GM23338 (cell line): ENCODE results near the gene ATL3. TPM values are rescaled to one million over a fixed set of nuclear protein-coding genes. Genes with fewer than 3 reads are reported as not detected.

Experiments used
- ATAC-seq: fragments of 200-7000 bp; cut with Tn5 transposase; 3 replicates; pipeline ENCODE4 v1.9.1; 2020
- DNase-seq: peaks from one replicate; pipeline ENCODE4 v3.0.0-alpha.2; 2015; ENCODE audit warnings: low spot score
- H2AFZ ChIP-seq: fragments of 200-600 bp; sonication (generic); 2 replicates; pipeline ENCODE4 v1.8.0; 2016; ENCODE audit warnings: antibody characterized with exemption, mild to moderate bottlenecking, moderate library complexity
- H3F3A ChIP-seq: fragments of 200-600 bp; sonication (generic); replicated peaks from 2 replicates; pipeline ENCODE4 v1.8.0; 2017; ENCODE audit warnings: antibody characterized with exemption, mixed run types, low read depth
- H3K27ac ChIP-seq: fragments of 200-600 bp; sonication (generic); 2 replicates; pipeline ENCODE4 v1.6.1; 2016; ENCODE audit warnings: low read depth
- H3K27me3 ChIP-seq: fragments of 200-600 bp; sonication (generic); 2 replicates; pipeline ENCODE4 v1.8.0; 2016; ENCODE audit warnings: mild to moderate bottlenecking, mixed run types, moderate library complexity; ENCODE audit not compliant: insufficient read depth
- H3K36me3 ChIP-seq: fragments of 200-600 bp; sonication (generic); 2 replicates; pipeline ENCODE4 v1.8.0; 2016; ENCODE audit warnings: mild to moderate bottlenecking; ENCODE audit not compliant: insufficient read depth
- H3K4me1 ChIP-seq: fragments of 200-600 bp; sonication (generic); 2 replicates; pipeline ENCODE4 v1.8.0; 2016; ENCODE audit warnings: mild to moderate bottlenecking, moderate library complexity; ENCODE audit not compliant: insufficient read depth
- H3K4me2 ChIP-seq: fragments of 200-600 bp; sonication (generic); 2 replicates; pipeline ENCODE4 v1.7.1; 2017; ENCODE audit warnings: mixed run types
- H3K4me3 ChIP-seq: fragments of 200-600 bp; sonication (generic); 2 replicates; pipeline ENCODE4 v1.6.1; 2016; ENCODE audit warnings: mixed run types
- H3K79me2 ChIP-seq: fragments of 200-600 bp; sonication (generic); replicated peaks from 2 replicates; pipeline ENCODE4 v1.8.0; 2017; ENCODE audit warnings: mild to moderate bottlenecking; ENCODE audit not compliant: insufficient read depth
- H3K9me2 ChIP-seq: fragments of 200-600 bp; sonication (generic); 2 replicates; pipeline ENCODE4 v1.8.0; 2017; ENCODE audit not compliant: insufficient read depth
- H4K20me1 ChIP-seq: fragments of 200-600 bp; sonication (generic); replicated peaks from 2 replicates; pipeline ENCODE4 v1.8.0; 2017; ENCODE audit warnings: mild to moderate bottlenecking; ENCODE audit not compliant: insufficient read depth
- H3K27ac Mint-ChIP-seq: 2 replicates; pipeline ENCODE4 v1.8.0; 2020; ENCODE audit warnings: inconsistent platforms, mild to moderate bottlenecking, moderate library complexity, mixed read lengths
- H3K27me3 Mint-ChIP-seq: 3 replicates; pipeline ENCODE4 v1.8.0; 2022; ENCODE audit warnings: low read depth, mild to moderate bottlenecking, moderate library complexity, mixed read lengths, inconsistent platforms; ENCODE audit not compliant: insufficient read depth, poor library complexity
- H3K36me3 Mint-ChIP-seq: 3 replicates; pipeline ENCODE4 v1.8.0; 2021; ENCODE audit warnings: low read depth, mild to moderate bottlenecking, inconsistent platforms, moderate library complexity, mixed read lengths
- H3K4me1 Mint-ChIP-seq: 3 replicates; pipeline ENCODE4 v1.8.0; 2020; ENCODE audit warnings: mild to moderate bottlenecking, inconsistent platforms, mixed read lengths
- H3K4me3 Mint-ChIP-seq: 3 replicates; pipeline ENCODE4 v1.8.0; 2021; ENCODE audit warnings: moderate library complexity, mild to moderate bottlenecking, inconsistent platforms, mixed read lengths
- H3K9me3 Mint-ChIP-seq: 3 replicates; pipeline ENCODE4 v1.8.0; 2020; ENCODE audit warnings: moderate library complexity, mild to moderate bottlenecking, inconsistent platforms, mixed read lengths
- EZH2phosphoT487 ChIP-seq: fragments of 200-600 bp; sonication (generic); IDR thresholded peaks from one replicate; pipeline ENCODE4 v1.8.1; 2018; ENCODE audit warnings: antibody characterized with exemption; ENCODE audit not compliant: unreplicated experiment
- NANOG ChIP-seq: IDR thresholded peaks from 2 replicates; pipeline ENCODE4 v1.6.1; 2016; ENCODE audit warnings: antibody characterized with exemption, borderline replicate concordance
- POLR2AphosphoS5 ChIP-seq: IDR thresholded peaks from 2 replicates; pipeline ENCODE4 v1.6.1; 2016; ENCODE audit warnings: antibody characterized with exemption, low read depth
- ZNF331 ChIP-seq: fragments of 250-450 bp; sonication (Bioruptor Pico); IDR thresholded peaks from 2 replicates; pipeline ENCODE4 v1.5.0; 2020; ENCODE audit warnings: low read depth, mild to moderate bottlenecking, moderate library complexity
- polyA plus RNA-seq: library from polyadenylated mRNA; unstranded; fragments of >200 nt; fragmentation: Nextera tagmentation; extraction: Ambion mirVana; gene quantifications from 2 replicates; pipeline ENCODE4 v1.2.1, GENCODE V29; 2016
- total RNA-seq: library from RNA; depleted of rRNA; stranded (reverse); fragments of >200 nt; shearing (Covaris generic); gene quantifications from 2 replicates; pipeline ENCODE4 v1.2.3, GENCODE V29; 2014
- TF ChIP-seq, protein P1 (sequence below): IDR thresholded peaks from 2 replicates; pipeline ENCODE4 v1.6.1; 2016; ENCODE audit warnings: antibody characterized with exemption
- TF ChIP-seq, protein P2 (sequence below): fragments of 250-450 bp; sonication (Bioruptor Pico); IDR thresholded peaks from 2 replicates; pipeline ENCODE4 v1.5.0; 2020; ENCODE audit warnings: mild to moderate bottlenecking, moderate library complexity

Gene ATL3
- total and polyA plus RNA-seq, 2 experiments from 2014 or later = 6.8 to 20.4 TPM

DNA sequence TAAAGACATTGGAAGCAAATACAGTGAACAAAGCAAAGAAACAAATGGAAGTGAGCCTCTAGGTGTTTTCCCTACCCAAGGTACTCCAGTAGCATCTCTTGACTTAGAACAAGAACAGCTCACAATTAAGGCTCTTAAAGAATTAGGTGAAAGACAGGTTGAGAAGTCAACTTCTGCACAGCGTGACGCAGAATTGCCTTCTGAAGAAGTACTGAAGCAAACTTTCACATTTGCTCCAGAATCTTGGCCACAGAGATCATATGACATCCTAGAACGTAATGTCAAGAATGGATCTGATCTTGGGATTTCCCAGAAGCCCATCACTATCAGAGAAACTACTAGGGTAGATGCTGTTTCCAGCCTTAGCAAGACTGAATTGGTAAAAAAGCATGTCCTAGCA is 49.4 kb upstream of the ATL3 start (continued):
- TF ChIP-seq, protein P1, sequence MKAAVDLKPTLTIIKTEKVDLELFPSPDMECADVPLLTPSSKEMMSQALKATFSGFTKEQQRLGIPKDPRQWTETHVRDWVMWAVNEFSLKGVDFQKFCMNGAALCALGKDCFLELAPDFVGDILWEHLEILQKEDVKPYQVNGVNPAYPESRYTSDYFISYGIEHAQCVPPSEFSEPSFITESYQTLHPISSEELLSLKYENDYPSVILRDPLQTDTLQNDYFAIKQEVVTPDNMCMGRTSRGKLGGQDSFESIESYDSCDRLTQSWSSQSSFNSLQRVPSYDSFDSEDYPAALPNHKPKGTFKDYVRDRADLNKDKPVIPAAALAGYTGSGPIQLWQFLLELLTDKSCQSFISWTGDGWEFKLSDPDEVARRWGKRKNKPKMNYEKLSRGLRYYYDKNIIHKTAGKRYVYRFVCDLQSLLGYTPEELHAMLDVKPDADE = no peak

DNA sequence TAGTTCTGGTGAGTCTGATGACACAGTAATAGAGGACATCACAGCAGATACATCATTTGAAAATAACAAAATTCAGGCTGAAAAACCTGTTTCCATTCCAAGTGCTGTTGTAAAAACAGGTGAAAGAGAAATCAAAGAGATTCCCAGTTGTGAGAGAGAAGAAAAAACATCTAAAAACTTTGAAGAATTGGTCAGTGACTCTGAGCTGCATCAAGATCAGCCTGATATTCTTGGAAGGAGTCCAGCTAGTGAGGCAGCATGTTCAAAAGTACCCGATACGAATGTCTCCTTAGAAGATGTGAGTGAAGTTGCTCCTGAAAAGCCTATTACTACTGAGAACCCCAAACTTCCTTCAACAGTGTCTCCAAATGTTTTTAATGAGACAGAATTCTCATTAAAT is 48.8 kb upstream of the ATL3 start:
- TF ChIP-seq ZNF331 (no peak), EZH2phosphoT487 (no peak), NANOG (no peak), POLR2AphosphoS5 (no peak)
- TF ChIP-seq, protein P2, sequence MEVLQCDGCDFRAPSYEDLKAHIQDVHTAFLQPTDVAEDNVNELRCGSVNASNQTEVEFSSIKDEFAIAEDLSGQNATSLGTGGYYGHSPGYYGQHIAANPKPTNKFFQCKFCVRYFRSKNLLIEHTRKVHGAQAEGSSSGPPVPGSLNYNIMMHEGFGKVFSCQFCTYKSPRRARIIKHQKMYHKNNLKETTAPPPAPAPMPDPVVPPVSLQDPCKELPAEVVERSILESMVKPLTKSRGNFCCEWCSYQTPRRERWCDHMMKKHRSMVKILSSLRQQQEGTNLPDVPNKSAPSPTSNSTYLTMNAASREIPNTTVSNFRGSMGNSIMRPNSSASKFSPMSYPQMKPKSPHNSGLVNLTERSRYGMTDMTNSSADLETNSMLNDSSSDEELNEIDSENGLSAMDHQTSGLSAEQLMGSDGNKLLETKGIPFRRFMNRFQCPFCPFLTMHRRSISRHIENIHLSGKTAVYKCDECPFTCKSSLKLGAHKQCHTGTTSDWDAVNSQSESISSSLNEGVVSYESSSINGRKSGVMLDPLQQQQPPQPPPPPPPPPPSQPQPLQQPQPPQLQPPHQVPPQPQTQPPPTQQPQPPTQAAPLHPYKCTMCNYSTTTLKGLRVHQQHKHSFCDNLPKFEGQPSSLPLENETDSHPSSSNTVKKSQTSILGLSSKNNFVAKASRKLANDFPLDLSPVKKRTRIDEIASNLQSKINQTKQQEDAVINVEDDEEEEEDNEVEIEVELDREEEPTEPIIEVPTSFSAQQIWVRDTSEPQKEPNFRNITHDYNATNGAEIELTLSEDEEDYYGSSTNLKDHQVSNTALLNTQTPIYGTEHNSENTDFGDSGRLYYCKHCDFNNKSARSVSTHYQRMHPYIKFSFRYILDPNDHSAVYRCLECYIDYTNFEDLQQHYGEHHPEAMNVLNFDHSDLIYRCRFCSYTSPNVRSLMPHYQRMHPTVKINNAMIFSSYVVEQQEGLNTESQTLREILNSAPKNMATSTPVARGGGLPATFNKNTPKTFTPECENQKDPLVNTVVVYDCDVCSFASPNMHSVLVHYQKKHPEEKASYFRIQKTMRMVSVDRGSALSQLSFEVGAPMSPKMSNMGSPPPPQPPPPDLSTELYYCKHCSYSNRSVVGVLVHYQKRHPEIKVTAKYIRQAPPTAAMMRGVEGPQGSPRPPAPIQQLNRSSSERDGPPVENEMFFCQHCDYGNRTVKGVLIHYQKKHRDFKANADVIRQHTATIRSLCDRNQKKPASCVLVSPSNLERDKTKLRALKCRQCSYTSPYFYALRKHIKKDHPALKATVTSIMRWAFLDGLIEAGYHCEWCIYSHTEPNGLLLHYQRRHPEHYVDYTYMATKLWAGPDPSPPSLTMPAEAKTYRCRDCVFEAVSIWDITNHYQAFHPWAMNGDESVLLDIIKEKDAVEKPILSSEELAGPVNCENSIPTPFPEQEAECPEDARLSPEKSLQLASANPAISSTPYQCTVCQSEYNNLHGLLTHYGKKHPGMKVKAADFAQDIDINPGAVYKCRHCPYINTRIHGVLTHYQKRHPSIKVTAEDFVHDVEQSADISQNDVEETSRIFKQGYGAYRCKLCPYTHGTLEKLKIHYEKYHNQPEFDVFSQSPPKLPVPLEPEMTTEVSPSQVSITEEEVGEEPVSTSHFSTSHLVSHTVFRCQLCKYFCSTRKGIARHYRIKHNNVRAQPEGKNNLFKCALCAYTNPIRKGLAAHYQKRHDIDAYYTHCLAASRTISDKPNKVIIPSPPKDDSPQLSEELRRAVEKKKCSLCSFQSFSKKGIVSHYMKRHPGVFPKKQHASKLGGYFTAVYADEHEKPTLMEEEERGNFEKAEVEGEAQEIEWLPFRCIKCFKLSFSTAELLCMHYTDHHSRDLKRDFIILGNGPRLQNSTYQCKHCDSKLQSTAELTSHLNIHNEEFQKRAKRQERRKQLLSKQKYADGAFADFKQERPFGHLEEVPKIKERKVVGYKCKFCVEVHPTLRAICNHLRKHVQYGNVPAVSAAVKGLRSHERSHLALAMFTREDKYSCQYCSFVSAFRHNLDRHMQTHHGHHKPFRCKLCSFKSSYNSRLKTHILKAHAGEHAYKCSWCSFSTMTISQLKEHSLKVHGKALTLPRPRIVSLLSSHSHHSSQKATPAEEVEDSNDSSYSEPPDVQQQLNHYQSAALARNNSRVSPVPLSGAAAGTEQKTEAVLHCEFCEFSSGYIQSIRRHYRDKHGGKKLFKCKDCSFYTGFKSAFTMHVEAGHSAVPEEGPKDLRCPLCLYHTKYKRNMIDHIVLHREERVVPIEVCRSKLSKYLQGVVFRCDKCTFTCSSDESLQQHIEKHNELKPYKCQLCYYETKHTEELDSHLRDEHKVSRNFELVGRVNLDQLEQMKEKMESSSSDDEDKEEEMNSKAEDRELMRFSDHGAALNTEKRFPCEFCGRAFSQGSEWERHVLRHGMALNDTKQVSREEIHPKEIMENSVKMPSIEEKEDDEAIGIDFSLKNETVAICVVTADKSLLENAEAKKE = no peak
- Mint-ChIP-seq H3K9me3 (no peaks in the 10 kb centered on the region), H3K27me3 (peaks cover 1% of the 10 kb centered on the region), H3K4me3 (no peak overlapping the region), H3K4me1 (no peaks in the 10 kb centered on the region), H3K27ac (no peak overlapping the region), H3K36me3 (no peaks in the 10 kb centered on the region)
- 0 out of 2 replicates have a peak, but pooled peaks cover 4% of the 10 kb centered on the region for H3K4me1 ChIP-seq
- peaks cover 96% of the 10 kb centered on the region for H3K79me2 ChIP-seq
- no peaks in the 10 kb centered on the region for H3K9me2 ChIP-seq
- H3K4me2 ChIP-seq = no peak overlapping the region
- 0 out of 2 replicates have a peak, but pooled peaks cover 8% of the 10 kb centered on the region for H3K36me3 ChIP-seq
- H4K20me1 ChIP-seq = peaks cover 36% of the 10 kb centered on the region
- no peak overlapping the region for H3K27ac ChIP-seq
- H3K27me3 ChIP-seq = no peaks in the 10 kb centered on the region
- no peak overlapping the region for H2AFZ ChIP-seq
- no peak overlapping the region for H3K4me3 ChIP-seq
- ATAC-seq (no peak), DNase-seq (no peak)
- no peaks in the 10 kb centered on the region for H3F3A ChIP-seq
